ENCODE measurements around the gene FIGNL2.

GRCh38 chr12:51806896-51807295 lies 41.6 kb downstream of the FIGNL2 start:
- TF ChIP-seq CTCF (conservative IDR thresholded peaks at IDR 0.05; ENCODE audit: low read depth, low read length) (no peak), EZH2phosphoT487 (IDR thresholded peaks at IDR 0.05; ENCODE audit: borderline replicate concordance, low read length) (no peak), EZH2 (IDR thresholded peaks at IDR 0.05; ENCODE audit: low read length, unreplicated experiment) (no peak)

Measured in PC-3 (cell line).